IPS DF 19.7 (cell line): Measurements from ENCODE around the gene NDUFS7.

Source experiments
- DNase-seq: peaks from one replicate; pipeline ENCODE4 v3.0.0-alpha.2; 2013; ENCODE audit warnings: low read depth, low spot score

NDUFS7 gene

GRCh38 chr19:1384478-1385110 is 887 bp downstream of the NDUFS7 start:
- DNase-seq: no peak

DNA sequence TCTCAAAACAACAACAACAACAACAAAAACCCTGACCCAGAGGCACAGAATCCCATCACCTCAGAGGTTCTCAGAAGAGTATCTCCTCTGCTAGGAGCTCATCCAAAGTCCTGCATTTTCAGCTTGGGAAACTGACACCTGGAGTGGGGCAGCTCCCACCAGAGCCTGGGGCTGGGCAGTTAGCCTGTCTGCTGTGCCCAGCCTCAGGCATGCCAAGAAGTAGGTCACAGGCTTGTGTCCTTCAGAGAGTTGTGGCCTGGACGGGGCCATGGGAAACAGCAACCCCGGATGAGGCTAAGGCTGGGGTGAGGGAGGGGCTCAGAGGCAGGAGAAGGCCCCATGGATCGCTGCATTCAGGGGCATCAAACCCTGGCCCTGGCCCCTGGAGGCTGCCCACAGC is 2.1 kb downstream of the NDUFS7 start:
- no peak for DNase-seq

DNA sequence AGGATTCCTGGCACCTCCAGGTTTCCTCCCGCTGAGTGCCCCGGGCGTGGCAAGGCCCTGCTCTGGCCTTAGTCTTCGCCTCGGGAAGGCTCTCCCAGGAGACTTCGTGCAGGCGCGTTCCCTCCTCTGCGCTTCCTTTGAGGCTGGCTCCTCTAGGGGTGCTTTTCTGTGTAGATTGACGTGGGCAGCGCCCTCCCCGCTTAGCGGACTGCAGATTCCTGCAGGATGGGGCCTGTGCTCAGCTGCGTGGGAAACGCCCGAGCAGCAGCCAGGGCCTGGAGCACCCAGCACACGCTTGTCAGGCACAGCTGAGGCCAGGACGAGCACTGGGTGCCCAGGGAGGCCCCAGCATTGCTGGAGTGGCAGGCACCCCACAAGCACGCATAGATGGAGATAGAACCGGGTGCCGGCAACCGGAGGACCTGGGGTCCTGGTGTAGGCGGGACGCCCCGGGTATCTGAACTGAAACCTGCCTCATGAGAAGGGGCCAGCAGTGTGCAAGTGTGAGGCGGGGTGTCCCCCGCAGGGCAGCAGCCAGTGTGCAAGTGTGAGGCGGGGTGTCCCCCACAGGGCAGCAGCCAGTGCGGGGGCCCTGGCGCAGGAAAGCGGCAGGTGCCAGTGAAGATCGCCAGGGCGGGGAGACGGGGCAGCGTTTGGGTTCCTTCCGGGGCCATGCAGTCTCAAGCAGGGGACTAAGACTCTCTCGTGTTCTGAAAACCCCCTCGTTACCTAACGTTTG is 3.4 kb downstream of the NDUFS7 start:
- DNase-seq: no peak

DNA sequence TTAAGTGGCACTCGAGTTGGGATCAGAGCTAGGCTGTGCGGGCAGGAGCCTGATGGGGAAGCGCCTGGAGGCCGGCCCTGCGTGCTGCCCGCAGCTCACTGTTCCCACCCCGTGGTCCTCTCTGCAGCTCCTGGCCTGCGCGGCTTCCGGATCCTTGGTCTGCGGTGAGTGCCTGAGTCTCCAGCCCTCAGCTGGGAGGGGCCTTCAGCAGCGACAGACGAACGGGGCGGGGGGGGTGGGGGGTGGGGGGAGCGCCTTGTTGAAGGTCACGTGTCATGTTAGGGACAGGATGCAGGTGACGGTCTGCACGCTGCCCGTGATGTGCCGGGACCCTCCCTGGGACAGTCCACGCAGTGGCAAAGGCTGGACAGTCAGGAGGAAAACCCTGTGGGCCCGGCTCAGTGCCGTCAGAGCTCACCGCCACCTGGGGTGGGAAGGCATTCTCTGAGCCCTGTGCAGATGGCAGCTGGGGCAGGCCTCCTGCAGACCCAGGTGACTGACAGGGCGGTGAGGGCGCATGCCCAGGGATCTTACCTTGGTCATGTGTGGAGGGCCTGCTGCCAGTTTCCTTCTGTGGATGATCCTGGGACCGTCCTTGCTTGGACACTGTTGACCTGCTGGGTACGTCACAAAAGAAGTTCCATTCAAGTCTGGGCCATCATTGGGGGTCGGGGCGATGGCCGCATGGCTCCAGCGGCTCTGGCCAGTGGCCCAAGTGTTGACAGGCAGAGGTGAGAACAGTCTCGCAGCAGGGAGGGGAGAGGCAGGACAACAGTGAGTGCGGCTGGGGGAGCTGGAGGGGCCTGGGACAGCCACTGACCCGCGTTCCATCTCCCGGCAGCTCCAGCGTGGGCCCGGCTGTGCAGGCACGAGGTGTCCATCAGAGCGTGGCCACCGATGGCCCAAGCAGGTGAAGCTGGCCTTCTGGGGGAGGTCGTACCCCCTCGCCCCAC is 4.3 kb downstream of the NDUFS7 start:
- no peak for DNase-seq

- DNase-seq: no peak
Measured at GRCh38 chr19:1388637-1389026, 4.9 kb downstream of the NDUFS7 start.

DNA sequence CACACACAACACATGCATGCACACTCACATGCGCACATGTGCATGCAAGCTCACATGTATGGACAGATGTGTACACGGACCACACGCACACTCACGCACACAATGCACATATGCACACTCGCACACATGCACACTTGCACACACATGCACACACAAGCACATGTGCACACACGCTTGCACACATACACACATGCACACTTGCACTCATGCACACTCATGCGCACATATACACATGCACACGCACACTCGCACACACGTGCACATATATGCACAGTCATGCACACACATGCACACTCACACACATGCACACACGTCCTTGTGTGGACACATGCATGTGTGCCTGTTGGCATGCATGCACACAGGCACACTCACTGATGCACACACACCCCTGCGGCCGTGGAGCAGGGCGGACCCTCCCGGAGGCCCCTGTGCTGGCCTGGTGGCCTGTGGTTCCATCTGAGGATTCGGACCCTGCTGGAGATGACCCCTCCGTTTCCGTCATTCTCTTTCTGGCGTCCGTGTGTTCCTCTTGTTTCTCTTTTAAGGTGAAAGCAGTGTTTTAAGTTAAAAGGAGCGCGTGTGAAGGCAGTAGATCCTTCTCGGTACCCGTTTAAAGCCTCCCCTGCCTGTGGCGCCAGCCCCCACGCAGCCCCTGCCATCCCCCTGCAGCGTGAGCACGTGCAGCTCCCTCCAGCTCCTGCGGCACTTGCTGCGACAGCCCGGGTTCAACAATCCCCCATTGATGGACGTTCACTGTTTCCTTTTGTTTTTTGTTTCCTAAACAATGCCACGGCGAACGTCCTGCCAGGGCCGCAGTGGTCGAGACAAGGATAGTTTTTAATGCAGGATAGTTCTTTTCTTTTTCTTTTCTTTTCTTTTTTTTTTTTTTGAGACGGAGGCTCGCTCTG is 5.6 kb downstream of the NDUFS7 start:
- DNase-seq: no peak

DNA sequence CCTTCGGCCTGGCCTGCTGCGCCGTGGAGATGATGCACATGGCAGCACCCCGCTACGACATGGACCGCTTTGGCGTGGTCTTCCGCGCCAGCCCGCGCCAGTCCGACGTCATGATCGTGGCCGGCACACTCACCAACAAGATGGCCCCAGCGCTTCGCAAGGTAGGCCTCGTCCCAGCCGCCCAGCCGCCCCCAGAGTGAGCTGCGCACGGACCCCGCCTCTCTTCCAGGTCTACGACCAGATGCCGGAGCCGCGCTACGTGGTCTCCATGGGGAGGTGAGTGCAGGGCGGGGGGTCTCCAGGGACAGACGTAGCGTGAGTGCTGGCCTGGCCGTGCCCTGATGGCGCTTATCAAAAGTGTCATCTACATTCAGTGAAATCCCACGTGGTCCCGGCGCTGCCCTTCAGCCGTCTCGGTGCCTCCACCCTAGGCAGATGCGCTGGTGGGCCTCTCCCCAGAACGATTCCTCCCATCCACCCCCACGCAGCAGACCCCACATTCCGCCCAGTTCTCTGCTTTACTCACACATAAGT is 7.2 kb downstream of the NDUFS7 start:
- no peak for DNase-seq

DNA sequence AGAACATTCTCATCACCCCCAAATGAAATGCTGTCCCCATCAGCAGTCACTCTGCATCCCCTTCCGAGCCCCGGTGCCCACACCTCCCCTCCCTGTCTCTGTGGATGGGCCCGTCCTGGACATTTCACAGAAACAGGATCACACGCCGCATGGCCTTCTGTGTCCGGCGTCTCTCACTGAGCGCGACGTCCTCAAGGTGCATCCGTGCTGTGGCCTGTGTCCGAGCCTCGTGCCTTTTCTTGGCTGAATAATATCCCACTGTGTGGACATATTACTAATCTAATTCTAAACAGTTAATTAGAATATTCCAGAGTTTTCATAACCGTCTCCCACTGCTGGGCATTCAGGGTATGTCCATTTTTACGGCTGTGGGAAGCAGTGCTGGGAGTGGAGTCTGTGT is 8.7 kb downstream of the NDUFS7 start:
- no peak for DNase-seq

- no peak for DNase-seq
Measured at GRCh38 chr19:1392939-1393530, 9.3 kb downstream of the NDUFS7 start.

- no peak for DNase-seq
Measured at GRCh38 chr19:1393841-1394240, 10.1 kb downstream of the NDUFS7 start.

- no peak for DNase-seq
Measured at GRCh38 chr19:1394252-1395193, 10.8 kb downstream of the NDUFS7 start.

- DNase-seq: no peak
Measured at GRCh38 chr19:1395194-1396018, 11.7 kb downstream of the NDUFS7 start.

DNA sequence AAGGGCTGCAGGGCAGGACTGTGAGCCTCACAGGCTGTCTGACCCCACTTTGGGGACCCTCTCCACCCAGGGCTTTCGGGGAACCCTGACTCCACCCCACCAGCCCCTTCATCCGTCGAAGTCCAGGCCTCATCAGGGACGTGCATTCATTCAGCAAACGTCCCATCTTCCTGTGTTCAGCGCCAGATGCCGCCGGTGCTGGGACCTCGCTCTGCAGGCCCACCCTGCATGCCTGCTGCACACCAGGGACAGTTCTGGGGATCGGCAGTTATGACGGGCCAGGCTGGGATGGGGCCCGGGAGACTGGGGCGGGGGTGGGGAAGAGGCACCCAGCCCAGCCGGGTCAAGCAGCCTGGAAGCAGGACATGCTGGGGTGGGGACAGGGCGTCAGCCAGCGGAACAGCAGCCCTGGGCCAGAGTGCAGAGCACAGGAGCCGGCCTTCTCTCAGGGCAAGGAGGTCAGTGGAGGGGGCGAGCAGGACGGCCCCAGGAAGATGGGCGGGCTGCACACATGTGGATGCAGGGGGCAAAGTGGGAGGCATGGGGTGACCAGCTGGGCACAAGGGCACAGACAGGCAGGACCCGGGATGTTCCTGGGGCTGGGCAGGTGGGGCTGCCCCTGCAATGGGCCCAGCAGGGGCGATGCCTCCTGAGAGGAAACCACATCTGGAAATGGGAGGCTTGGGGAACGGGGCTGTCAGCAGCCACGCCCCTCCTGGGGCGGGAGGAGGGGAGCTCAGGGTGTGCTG is 12.5 kb downstream of the NDUFS7 start:
- DNase-seq: no peak

DNA sequence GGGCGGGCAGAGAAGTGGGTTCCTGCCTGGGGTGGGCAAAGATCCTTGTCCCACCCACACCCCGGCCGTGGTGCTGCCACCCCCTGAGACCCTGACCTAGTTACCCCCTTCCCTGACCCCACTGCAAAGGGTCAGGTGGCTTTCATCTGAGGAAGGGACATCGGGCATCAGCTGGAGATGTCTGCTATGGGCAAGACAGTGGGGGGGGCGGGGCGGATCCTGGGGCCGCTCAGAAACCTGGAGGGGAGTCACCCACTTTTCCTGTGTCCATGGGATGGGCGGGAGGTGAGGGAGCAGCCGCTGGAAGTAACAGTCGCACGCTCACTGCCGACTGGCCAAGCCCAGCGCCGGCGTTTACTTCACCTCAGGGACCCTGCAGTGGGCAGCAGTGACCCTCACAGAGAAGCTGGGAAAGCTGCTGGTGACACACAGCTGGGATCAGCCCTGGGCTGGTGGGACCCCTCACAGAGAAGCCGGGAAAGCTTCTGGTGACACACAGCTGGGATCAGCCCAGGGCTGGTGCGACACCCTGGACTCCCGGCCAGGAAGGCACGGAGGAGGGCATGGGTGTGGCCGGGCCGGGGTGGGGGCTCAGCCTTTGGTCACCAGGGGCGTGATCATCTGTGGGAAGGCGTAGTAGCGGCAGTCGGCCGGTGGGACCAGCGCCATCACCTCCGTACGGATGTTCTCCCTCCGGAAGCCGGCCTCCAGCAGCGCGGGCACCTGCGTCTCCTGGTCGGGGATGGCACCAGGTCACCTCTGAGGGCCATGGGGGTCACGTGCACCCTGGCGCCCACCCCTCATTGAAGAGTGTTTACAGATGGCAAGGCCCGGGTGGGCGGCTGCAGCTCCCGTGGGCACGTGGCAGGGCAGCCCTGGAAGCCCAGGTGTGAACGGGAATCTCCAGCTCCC is 13.3 kb downstream of the NDUFS7 start:
- DNase-seq: no peak

DNA sequence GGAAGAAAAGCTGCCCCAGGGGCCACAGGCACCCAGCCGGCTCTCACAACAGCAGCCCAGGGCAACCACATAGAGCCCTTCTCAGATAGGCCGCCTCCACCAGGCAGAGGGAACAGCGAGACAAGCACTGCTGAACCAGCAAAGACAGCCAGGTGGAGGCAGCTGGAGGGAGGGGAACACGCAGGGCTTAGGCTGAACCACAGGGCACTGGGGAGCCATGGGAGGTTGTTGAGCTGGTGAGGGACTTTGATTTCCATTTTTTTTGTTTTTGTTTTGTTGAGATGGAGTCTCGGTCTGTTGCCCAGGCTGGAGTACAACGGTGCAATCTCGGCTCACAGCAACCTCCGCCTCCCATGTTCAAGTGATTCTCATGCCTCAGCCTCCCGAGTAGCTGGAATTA is 14.1 kb downstream of the NDUFS7 start:
- no peak for DNase-seq

DNA sequence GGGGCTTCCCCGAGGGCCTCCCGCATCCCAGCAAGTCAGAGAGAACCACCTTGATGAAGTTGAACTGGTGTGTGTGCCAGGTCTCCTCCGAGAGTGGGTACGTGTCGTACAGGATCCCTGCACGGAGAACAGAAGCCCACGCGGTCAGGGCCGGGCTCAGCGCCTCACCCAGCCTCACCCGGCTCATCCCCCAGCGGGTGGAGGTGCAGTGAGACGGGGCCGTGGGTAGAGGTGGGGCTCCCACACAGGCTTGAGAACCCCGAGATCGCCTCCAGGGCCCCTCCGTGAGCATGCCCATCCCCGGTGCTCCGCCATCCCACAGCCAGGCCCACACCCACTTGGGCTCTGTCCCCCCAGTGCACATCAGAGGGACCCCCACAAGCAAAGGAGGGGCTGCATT is 15.4 kb downstream of the NDUFS7 start:
- DNase-seq: no peak

GRCh38 chr19:1399745-1400144 is 16.0 kb downstream of the NDUFS7 start:
- no peak for DNase-seq
